Endothelial cell of umbilical vein (primary cell): ENCODE measurements around the gene ITFG1. TPM values are rescaled to one million over a fixed set of nuclear protein-coding genes. Genes with fewer than 3 reads are reported as not detected.

ENCODE experiments used
- BruUV-seq: library from RNA; stranded (reverse); fragments of 400-500 nt; replicated peaks from 2 replicates; lab custom pipeline; 2021; lab: Mats Ljungman, UMichigan
- CTCF ChIA-PET: fragments of 300-600, 350-600 bp; sonication (Branson Sonifier 250); formaldehyde crosslinking; loops from one replicate; lab custom pipeline; 2021; ENCODE audit warnings: antibody characterized with exemption, inconsistent platforms; lab: Charles Lee
- POLR2A ChIA-PET: fragments of 300-600, 350-600 bp; sonication (Branson Sonifier 250); formaldehyde crosslinking; loops from one replicate; lab custom pipeline; 2021; ENCODE audit warnings: antibody characterized with exemption, inconsistent platforms; lab: Charles Lee
- DNase-seq: peaks from one replicate; pipeline ENCODE4 v3.0.0-alpha.2; 2011; ENCODE audit warnings: low read depth, low spot score
- FAIRE-seq: peaks from 2 replicates; lab custom pipeline; 2011; peaks lifted over from hg19 to GRCh38; lab: Jason Lieb, UNC
- H2AFZ ChIP-seq: 2 replicates; pipeline ENCODE4 v1.6.0; 2012; ENCODE audit warnings: low read depth, low read length, control low read depth, inconsistent platforms
- H3K27ac ChIP-seq: 2 replicates; pipeline ENCODE4 v1.5.1; 2011; ENCODE audit warnings: low read depth, mild to moderate bottlenecking, control low read depth, low read length, moderate library complexity; ENCODE audit not compliant: insufficient read depth
- H3K27me3 ChIP-seq, 2 experiments: 2 replicates each; pipeline versions ENCODE4 v1.6.0 to v1.6.1; 2011; ENCODE audit warnings: low read length in 2 of 2, mixed read lengths in 1 of 2; ENCODE audit not compliant: control insufficient read depth in 2 of 2, insufficient read depth in 2 of 2
- H3K36me3 ChIP-seq, 2 experiments: 2 replicates in 1 of 2; 3 replicates in 1 of 2; pipeline ENCODE4 v1.5.1; 2011; ENCODE audit warnings: low read length in 2 of 2, mild to moderate bottlenecking in 1 of 2, moderate library complexity in 1 of 2; ENCODE audit not compliant: control insufficient read depth in 2 of 2, insufficient read depth in 2 of 2; ENCODE audit errors: extremely low read depth in 1 of 2
- H3K4me1 ChIP-seq: 3 replicates; pipeline ENCODE4 v1.5.1; 2011; ENCODE audit warnings: mild to moderate bottlenecking, low read length; ENCODE audit not compliant: control insufficient read depth, insufficient read depth; ENCODE audit errors: extremely low read depth
- H3K4me2 ChIP-seq: 2 replicates; pipeline ENCODE4 v1.6.1; 2011; ENCODE audit warnings: low read length, control low read depth, mixed read lengths; ENCODE audit not compliant: insufficient read depth
- H3K4me3 ChIP-seq, 3 experiments: fragments of 200-600 bp in 1 of 3; sonication (generic), shearing (Covaris generic) in 1 of 3; replicated peaks in 1 of 3; 2 replicates each; pipeline ENCODE4 v1.5.1; 2011 to 2016; ENCODE audit warnings: control low read depth in 3 of 3, low read length in 3 of 3, mild to moderate bottlenecking in 2 of 3, inconsistent platforms in 1 of 3, low read depth in 1 of 3, moderate library complexity in 1 of 3; ENCODE audit not compliant: insufficient read depth in 1 of 3
- H3K79me2 ChIP-seq: 2 replicates; pipeline ENCODE4 v1.6.0; 2012; ENCODE audit warnings: low read length, inconsistent platforms; ENCODE audit not compliant: control insufficient read depth, insufficient read depth
- H3K9ac ChIP-seq: replicated peaks from 2 replicates; pipeline ENCODE3; 2011; ENCODE audit warnings: low read length, control low read depth; ENCODE audit not compliant: insufficient read depth; ENCODE audit errors: extremely low read depth
- H3K9me1 ChIP-seq: replicated peaks from 3 replicates; pipeline ENCODE4 v1.6.0; 2011; ENCODE audit warnings: mild to moderate bottlenecking, low read length; ENCODE audit not compliant: control insufficient read depth, insufficient read depth; ENCODE audit errors: extremely low read depth
- H3K9me3 ChIP-seq: replicated peaks from 2 replicates; pipeline ENCODE4 v1.5.1; 2012; ENCODE audit warnings: low read length, inconsistent platforms; ENCODE audit not compliant: control insufficient read depth, insufficient read depth
- H4K20me1 ChIP-seq: replicated peaks from 2 replicates; pipeline ENCODE3; 2011; ENCODE audit warnings: mild to moderate bottlenecking, low read length; ENCODE audit not compliant: control insufficient read depth, insufficient read depth; ENCODE audit errors: extremely low read depth
- EZH2 ChIP-seq: IDR thresholded peaks from 2 replicates; pipeline ENCODE4 v1.6.1; 2012; ENCODE audit warnings: borderline replicate concordance, low read depth, mild to moderate bottlenecking, moderate library complexity, low read length, inconsistent platforms; ENCODE audit not compliant: severe bottlenecking
- FOS ChIP-seq: IDR thresholded peaks from 2 replicates; pipeline ENCODE4 v1.6.1; 2011; ENCODE audit warnings: mild to moderate bottlenecking, low read length, moderate library complexity, borderline replicate concordance; ENCODE audit not compliant: insufficient read depth
- GATA2 ChIP-seq: IDR thresholded peaks from 2 replicates; pipeline ENCODE4 v1.7.0; 2011; ENCODE audit warnings: low read depth, mild to moderate bottlenecking, moderate library complexity, mixed read lengths, low read length; ENCODE audit not compliant: insufficient read length, insufficient read depth
- JUN ChIP-seq: IDR thresholded peaks from 2 replicates; pipeline ENCODE4 v1.6.1; 2011; ENCODE audit warnings: borderline replicate concordance, low read depth; ENCODE audit not compliant: insufficient read length, insufficient read depth
- MYC ChIP-seq: IDR thresholded peaks from one replicate; pipeline ENCODE4 v1.6.1; 2011; ENCODE audit warnings: mild to moderate bottlenecking, low read depth, low read length
- POLR2A ChIP-seq: IDR thresholded peaks from 2 replicates; pipeline ENCODE4 v1.6.1; 2012; ENCODE audit warnings: low read depth, mild to moderate bottlenecking, control low read depth, low read length
- POLR2AphosphoS5 ChIP-seq: IDR thresholded peaks from 2 replicates; pipeline ENCODE4 v1.6.1; 2012; ENCODE audit warnings: low read depth, mild to moderate bottlenecking, control low read depth, low read length, moderate library complexity; ENCODE audit not compliant: insufficient read depth
- dilution Hi-C: fragments of 300-500 bp; cut with MboI; formaldehyde crosslinking; loops from one replicate; pipeline ENCODE4 v1.15.0; 2019; ENCODE audit warnings: low sequenced_read_pairs; ENCODE audit not compliant: extremely low pct_ligation_motif_present
- intact Hi-C: fragments of 100-400 bp; cut with micrococcal nuclease; formaldehyde crosslinking; loops from one replicate; pipeline ENCODE4 v1.10.0; 2022
- polyA plus RNA-seq, 4 experiments: library from polyadenylated mRNA; depleted of rRNA in 3 of 4; stranded (reverse) in 3 of 4; unstranded in 1 of 4; fragments of >200 nt; gene quantifications; 2 replicates each; pipeline versions ENCODE4 v1.2.1 to v1.2.3, GENCODE V29; 2011 to 2012; ENCODE audit warnings: missing spikeins in 1 of 4
- total RNA-seq: library from RNA; stranded (reverse); gene quantifications from 2 replicates; pipeline ENCODE4 v1.2.3, GENCODE V29; 2021
- TF ChIP-seq, protein P1 (sequence below), 2 donors: IDR thresholded peaks; 1 replicate in 1 of 2; 2 replicates in 1 of 2; pipeline ENCODE4 v1.5.1; 2011; ENCODE audit warnings: low read length in 2 of 2, mild to moderate bottlenecking in 2 of 2, moderate library complexity in 2 of 2, control low read depth in 1 of 2, inconsistent platforms in 1 of 2, low read depth in 1 of 2; ENCODE audit not compliant: insufficient read depth in 1 of 2; ENCODE audit errors: extremely low read depth in 1 of 2
- TF ChIP-seq, protein P2 (sequence below): IDR thresholded peaks from 2 replicates; pipeline ENCODE4 v1.6.1; 2011; ENCODE audit not compliant: insufficient read depth, insufficient read length

ITFG1 gene
- total and polyA plus RNA-seq, 2 donors (not counting 3 experiments of a cell fraction or from before 2014, with no cell fraction given) = 32.1 to 44.2 TPM

DNA sequence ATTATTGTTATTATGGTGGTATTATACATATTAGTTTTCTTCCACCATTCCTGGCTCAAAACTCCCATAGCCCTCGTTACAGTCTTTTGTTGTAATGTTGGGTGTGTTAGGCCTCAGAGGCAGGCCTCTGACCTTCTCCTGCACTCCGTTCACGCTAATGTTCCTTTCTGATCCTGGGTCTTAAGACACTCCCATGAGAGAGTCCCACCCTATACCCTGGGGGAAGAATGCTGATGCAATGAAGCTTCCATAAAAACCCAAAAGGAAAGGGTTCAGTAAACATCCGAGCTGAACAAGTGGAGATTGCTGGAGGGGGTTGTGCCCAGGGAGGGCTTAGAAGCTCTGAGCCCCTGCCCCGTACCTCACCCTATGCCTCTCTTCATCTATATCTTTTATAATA, 175.9 kb downstream of the ITFG1 start:
- ChIA-PET CTCF (no interaction called here), POLR2A (no interaction called here)
- H3K9ac ChIP-seq = no peak overlapping the region
- no peaks in the 10 kb centered on the region for H3K27me3 ChIP-seq
- DNase-seq (no peak), FAIRE-seq (no peak)
- H3K4me3 ChIP-seq = no peak overlapping the region
- H4K20me1 ChIP-seq = no peaks in the 10 kb centered on the region
- H3K9me3 ChIP-seq = no peaks in the 10 kb centered on the region
- H3K9me1 ChIP-seq = no peaks in the 10 kb centered on the region
- H3K27ac ChIP-seq = no peak overlapping the region
- no peaks in the 10 kb centered on the region for H3K79me2 ChIP-seq
- H3K36me3 ChIP-seq = no peaks in the 10 kb centered on the region
- dilution Hi-C loops = no loop called here
- no peak overlapping the region for H2AFZ ChIP-seq
- intact Hi-C loops = no loop called here
- no peak for TF ChIP-seq EZH2
- no peak for TF ChIP-seq MYC
- TF ChIP-seq POLR2A = no peak
- no peak for TF ChIP-seq FOS
- TF ChIP-seq, protein P1, sequence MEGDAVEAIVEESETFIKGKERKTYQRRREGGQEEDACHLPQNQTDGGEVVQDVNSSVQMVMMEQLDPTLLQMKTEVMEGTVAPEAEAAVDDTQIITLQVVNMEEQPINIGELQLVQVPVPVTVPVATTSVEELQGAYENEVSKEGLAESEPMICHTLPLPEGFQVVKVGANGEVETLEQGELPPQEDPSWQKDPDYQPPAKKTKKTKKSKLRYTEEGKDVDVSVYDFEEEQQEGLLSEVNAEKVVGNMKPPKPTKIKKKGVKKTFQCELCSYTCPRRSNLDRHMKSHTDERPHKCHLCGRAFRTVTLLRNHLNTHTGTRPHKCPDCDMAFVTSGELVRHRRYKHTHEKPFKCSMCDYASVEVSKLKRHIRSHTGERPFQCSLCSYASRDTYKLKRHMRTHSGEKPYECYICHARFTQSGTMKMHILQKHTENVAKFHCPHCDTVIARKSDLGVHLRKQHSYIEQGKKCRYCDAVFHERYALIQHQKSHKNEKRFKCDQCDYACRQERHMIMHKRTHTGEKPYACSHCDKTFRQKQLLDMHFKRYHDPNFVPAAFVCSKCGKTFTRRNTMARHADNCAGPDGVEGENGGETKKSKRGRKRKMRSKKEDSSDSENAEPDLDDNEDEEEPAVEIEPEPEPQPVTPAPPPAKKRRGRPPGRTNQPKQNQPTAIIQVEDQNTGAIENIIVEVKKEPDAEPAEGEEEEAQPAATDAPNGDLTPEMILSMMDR (IDR thresholded peaks at IDR 0.05; ENCODE audit: extremely low read depth in 1 of 2, insufficient read depth in 1 of 2, low read depth in 1 of 2, low read length in 2 of 2) = no peak
- no peak for TF ChIP-seq POLR2AphosphoS5
- no peak for TF ChIP-seq GATA2
- no peak for TF ChIP-seq JUN
- TF ChIP-seq, protein P2, sequence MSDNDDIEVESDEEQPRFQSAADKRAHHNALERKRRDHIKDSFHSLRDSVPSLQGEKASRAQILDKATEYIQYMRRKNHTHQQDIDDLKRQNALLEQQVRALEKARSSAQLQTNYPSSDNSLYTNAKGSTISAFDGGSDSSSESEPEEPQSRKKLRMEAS = no peak
- no peak overlapping the region for H3K4me2 ChIP-seq
- no TSS peak for BruUV-seq
- H3K4me1 ChIP-seq = no peaks in the 10 kb centered on the region
